IMR-90 (cell line): ENCODE measurements around the gene CTF1. TPM values are rescaled to one million over a fixed set of nuclear protein-coding genes. Genes with fewer than 3 reads are reported as not detected.
A peak's percentile ranks its signal among the peaks of the same experiment; 100 is the strongest.

ENCODE experiments used
- ATAC-seq: fragments of 200-7000 bp; cut with Tn5 transposase; 2 replicates; pipeline ENCODE4 v1.9.1; 2020; ENCODE audit warnings: low read depth, mild to moderate bottlenecking, moderate library complexity
- BruUV-seq: library from RNA; stranded (reverse); fragments of 400-500 nt; replicated peaks from 2 replicates; lab custom pipeline; 2021; lab: Mats Ljungman, UMichigan
- CTCF ChIA-PET: fragments of 300-600 bp; formaldehyde crosslinking; extraction: SDS; loops from one replicate; lab custom pipeline; 2021; ENCODE audit warnings: antibody characterized with exemption; lab: Yijun Ruan, JAX
- POLR2A ChIA-PET: fragments of 300-600 bp; sonication (Branson Sonifier 250); formaldehyde crosslinking; loops from one replicate; lab custom pipeline; 2022; ENCODE audit warnings: antibody characterized with exemption; ENCODE audit not compliant: unreplicated experiment; lab: Charles Lee
- DNase-seq: peaks from one replicate; pipeline ENCODE4 v3.0.0; 2013
- H2AFZ ChIP-seq: replicated peaks from 2 replicates; pipeline ENCODE3; 2013; ENCODE audit warnings: low read length, mild to moderate bottlenecking; ENCODE audit not compliant: poor library complexity
- H2AK5ac ChIP-seq: 2 replicates; pipeline ENCODE4 v1.6.1; 2013; ENCODE audit warnings: low read depth, low read length, inconsistent platforms
- H2AK9ac ChIP-seq: replicated peaks from 2 replicates; pipeline ENCODE3; 2013; ENCODE audit warnings: mild to moderate bottlenecking, low read depth, low read length, moderate library complexity; ENCODE audit not compliant: poor library complexity
- H2BK120ac ChIP-seq: 2 replicates; pipeline ENCODE4 v1.6.1; 2013; ENCODE audit warnings: low read depth, low read length, inconsistent platforms
- H2BK15ac ChIP-seq: 3 replicates; pipeline ENCODE4 v1.6.1; 2013; ENCODE audit warnings: low read depth, low read length, inconsistent platforms
- H2BK20ac ChIP-seq: 2 replicates; pipeline ENCODE4 v1.6.1; 2013; ENCODE audit warnings: low read depth, mild to moderate bottlenecking, inconsistent platforms, low read length, moderate library complexity
- H2BK5ac ChIP-seq: 2 replicates; pipeline ENCODE4 v1.6.1; 2013; ENCODE audit warnings: mild to moderate bottlenecking, low read depth, low read length, inconsistent platforms; ENCODE audit not compliant: poor library complexity, severe bottlenecking
- H3K14ac ChIP-seq: replicated peaks from 2 replicates; pipeline ENCODE4 v1.6.1; 2013; ENCODE audit warnings: low read depth, low read length, inconsistent platforms
- H3K18ac ChIP-seq: 2 replicates; pipeline ENCODE4 v1.6.1; 2013; ENCODE audit warnings: low read depth, low read length, control low read depth
- H3K23ac ChIP-seq: 2 replicates; pipeline ENCODE4 v1.6.1; 2013; ENCODE audit warnings: low read depth, low read length, inconsistent platforms
- H3K27ac ChIP-seq: 2 replicates; pipeline ENCODE4 v1.5.1; 2013; ENCODE audit warnings: mild to moderate bottlenecking, control low read depth, low read length; ENCODE audit not compliant: insufficient read depth
- H3K27me3 ChIP-seq: 2 replicates; pipeline ENCODE4 v1.6.1; 2013; ENCODE audit warnings: low read length; ENCODE audit not compliant: control insufficient read depth, insufficient read depth
- H3K36me3 ChIP-seq: 2 replicates; pipeline ENCODE4 v1.6.1; 2013; ENCODE audit warnings: low read length, mixed read lengths; ENCODE audit not compliant: control insufficient read depth, insufficient read depth
- H3K4ac ChIP-seq: 2 replicates; pipeline ENCODE4 v1.6.1; 2013; ENCODE audit warnings: low read depth, low read length, inconsistent platforms
- H3K4me1 ChIP-seq: 2 replicates; pipeline ENCODE4 v1.6.1; 2013; ENCODE audit warnings: low read length, mixed read lengths; ENCODE audit not compliant: control insufficient read depth, insufficient read depth
- H3K4me2 ChIP-seq: 2 replicates; pipeline ENCODE4 v1.6.1; 2013; ENCODE audit warnings: low read depth, mild to moderate bottlenecking, control low read depth, low read length, moderate library complexity
- H3K4me3 ChIP-seq: 2 replicates; pipeline ENCODE4 v1.5.1; 2013; ENCODE audit warnings: low read depth, mild to moderate bottlenecking, control low read depth, low read length, moderate library complexity; ENCODE audit not compliant: insufficient read depth
- H3K56ac ChIP-seq: 2 replicates; pipeline ENCODE4 v1.6.1; 2013; ENCODE audit warnings: low read length, inconsistent platforms; ENCODE audit not compliant: insufficient read depth; ENCODE audit errors: extremely low read depth
- H3K79me1 ChIP-seq, 2 experiments: 2 replicates each; pipeline ENCODE4 v1.6.1; 2013; ENCODE audit warnings: low read length in 2 of 2, inconsistent platforms in 1 of 2, low read depth in 1 of 2
- H3K9ac ChIP-seq: 2 replicates; pipeline ENCODE4 v1.6.1; 2013; ENCODE audit warnings: low read depth, low read length, control low read depth
- H3K9me1 ChIP-seq: 2 replicates; pipeline ENCODE4 v1.6.1; 2013; ENCODE audit warnings: low read length, inconsistent platforms; ENCODE audit not compliant: insufficient read depth
- H3K9me3 ChIP-seq: 2 replicates; pipeline ENCODE4 v1.6.1; 2013; ENCODE audit warnings: low read length; ENCODE audit not compliant: control insufficient read depth, insufficient read depth
- H4K20me1 ChIP-seq: 2 replicates; pipeline ENCODE4 v1.6.1; 2013; ENCODE audit warnings: low read length, inconsistent platforms; ENCODE audit not compliant: insufficient read depth
- H4K5ac ChIP-seq: 2 replicates; pipeline ENCODE4 v1.6.1; 2013; ENCODE audit warnings: mild to moderate bottlenecking, low read depth, low read length, control low read depth
- H4K8ac ChIP-seq, 2 experiments: 2 replicates each; pipeline ENCODE4 v1.6.1; 2013; ENCODE audit warnings: low read depth in 2 of 2, low read length in 2 of 2, control low read depth in 1 of 2, inconsistent platforms in 1 of 2
- H4K91ac ChIP-seq: 2 replicates; pipeline ENCODE4 v1.6.1; 2013; ENCODE audit warnings: low read depth, low read length, inconsistent platforms; ENCODE audit not compliant: insufficient read depth
- ELK1 ChIP-seq: fragments of 150-350 bp; IDR thresholded peaks from 2 replicates; pipeline ENCODE4 v1.6.1; 2016; ENCODE audit warnings: low read depth, mild to moderate bottlenecking, low read length, moderate library complexity, borderline replicate concordance
- FOS ChIP-seq: fragments of 150-350 bp; IDR thresholded peaks from 2 replicates; pipeline ENCODE4 v1.6.1; 2016; ENCODE audit warnings: low read depth, low read length
- MXI1 ChIP-seq: IDR thresholded peaks from 2 replicates; pipeline ENCODE4 v1.6.1; 2012; ENCODE audit warnings: low read depth, mild to moderate bottlenecking, low read length, moderate library complexity, borderline replicate concordance
- RAD21 ChIP-seq: IDR thresholded peaks from 2 replicates; pipeline ENCODE4 v1.6.1; 2012; ENCODE audit warnings: low read length, improper control_type of control experiment
- WGBS, 2 experiments: methylation state at CpG; one replicate each; pipeline versions ENCODE4 v1.1.5 to v1.1.7; 2013; ENCODE audit warnings: missing lambda C conversion rate in 2 of 2; ENCODE audit not compliant: insufficient read length in 1 of 2; ENCODE audit errors: extremely low coverage in 2 of 2; 5-methylcytosine and 5-hydroxymethylcytosine counted together
- dilution Hi-C: fragments of 300-500 bp; cut with HindIII; formaldehyde crosslinking; loops from one replicate; pipeline ENCODE4 v1.14.3; 2018; ENCODE audit warnings: low sequenced_read_pairs; ENCODE audit not compliant: unreplicated experiment
- in situ Hi-C: fragments of 300-500 bp; cut with MboI; formaldehyde crosslinking; loops from 3 replicates; pipeline ENCODE4 v1.14.3; 2019; ENCODE audit warnings: low sequenced_read_pairs, inconsistent platforms, mixed read lengths
- intact Hi-C: fragments of 100-400 bp; cut with micrococcal nuclease; formaldehyde crosslinking; loops from 2 replicates; pipeline ENCODE4 v1.10.0; 2022
- polyA plus RNA-seq, 3 experiments: library from polyadenylated mRNA; depleted of rRNA; stranded (reverse); fragments of >200 nt; gene quantifications; 2 replicates each; pipeline ENCODE4 v1.2.3, GENCODE V29; 2012; ENCODE audit warnings: low replicate concordance in 1 of 3
- total RNA-seq: library from RNA; depleted of rRNA; stranded (reverse); fragments of >200 nt; gene quantifications from 2 replicates; pipeline ENCODE4 v1.2.3, GENCODE V29; 2012

Gene CTF1
- total and polyA plus RNA-seq, 2 of the 4 experiments (the other 2 are of a cell fraction), result 0.18 to 12.9 TPM

- intact Hi-C loops (no loop called here), dilution Hi-C loops (no loop called here), in situ Hi-C loops (no loop called here)
- H3K36me3 ChIP-seq, result no peaks in the 10 kb centered on the region
- no peaks in the 10 kb centered on the region for H3K9me3 ChIP-seq
- no peak overlapping the region for H3K18ac ChIP-seq
- no peak overlapping the region for H3K9ac ChIP-seq
- no peak overlapping the region for H2AK9ac ChIP-seq
- no peaks in the 10 kb centered on the region for H3K79me1 ChIP-seq
- ChIA-PET CTCF (no interaction called here), POLR2A (no interaction called here)
- H3K23ac ChIP-seq, result no peak overlapping the region
- no peak overlapping the region for H3K4me3 ChIP-seq
- H3K14ac ChIP-seq, result no peak overlapping the region
- DNase-seq, result no peak
- no peak overlapping the region for H3K56ac ChIP-seq
- no peak for TF ChIP-seq FOS
- no peak for TF ChIP-seq ELK1
- no peak for TF ChIP-seq RAD21
- no peak for TF ChIP-seq MXI1
- no peak overlapping the region for H3K4ac ChIP-seq
- no peaks in the 10 kb centered on the region; the same call in 1 of the 2 replicates for H3K4me1 ChIP-seq
- no peak overlapping the region for H4K8ac ChIP-seq
- H2AK5ac ChIP-seq, result no peak overlapping the region
- peak overlapping the region; percentile 8 for H2AFZ ChIP-seq
- H4K20me1 ChIP-seq, result no peaks in the 10 kb centered on the region
- no peaks in the 10 kb centered on the region for H3K27me3 ChIP-seq
- no TSS peak for BruUV-seq
- 58% methylated on average over 7 of the region's 18 CpGs; no CpG with 5 or more reads in 1 of the 2 experiments for WGBS, 2 experiments
- H3K9me1 ChIP-seq, result no peaks in the 10 kb centered on the region
- H3K4me2 ChIP-seq, result no peak overlapping the region
- no peak for ATAC-seq
- H2BK5ac ChIP-seq, result no peak overlapping the region
- H4K5ac ChIP-seq, result no peak overlapping the region
- no peak overlapping the region for H2BK120ac ChIP-seq
- H2BK15ac ChIP-seq, result no peak overlapping the region
- no peak overlapping the region for H2BK20ac ChIP-seq
- no peak overlapping the region for H4K91ac ChIP-seq
- no peak overlapping the region for H3K27ac ChIP-seq
Measured at GRCh38 chr16:30910427-30911029, 14.1 kb downstream of the CTF1 start.
